HL-60 (cell line): ENCODE results near the gene SLC2A9.

Experiments
- POLR2AphosphoS5 ChIP-seq: IDR thresholded peaks from 2 replicates; pipeline ENCODE4 v1.6.1; 2012; ENCODE audit warnings: low read depth
- TF ChIP-seq, protein P1 (sequence below): IDR thresholded peaks from one replicate; pipeline ENCODE4 v1.5.1; 2011; ENCODE audit warnings: low read length, control low read depth, inconsistent platforms; ENCODE audit not compliant: insufficient read depth
- TF ChIP-seq, protein P2 (sequence below): IDR thresholded peaks from 2 replicates; pipeline ENCODE4 v1.6.1; 2012; ENCODE audit warnings: low read depth; ENCODE audit not compliant: insufficient replicate concordance

DNA sequence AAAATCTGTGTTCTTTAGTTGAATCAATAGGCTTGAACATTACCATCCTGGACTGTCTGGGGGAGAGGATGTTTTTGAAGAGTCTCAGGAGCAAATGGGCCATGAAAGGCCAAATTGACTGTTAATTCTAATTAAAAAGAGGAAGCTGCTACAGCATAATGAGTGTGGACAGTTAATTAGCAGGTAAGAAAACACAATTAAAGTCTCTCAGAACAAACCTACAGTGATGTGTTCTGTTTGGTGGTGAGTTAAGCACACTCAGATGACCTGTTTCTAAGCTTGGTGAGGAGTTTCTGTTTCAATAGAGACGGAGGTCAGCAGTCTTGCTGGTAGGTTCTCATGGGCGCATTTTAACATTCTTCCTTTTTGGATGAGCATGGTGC, 171.8 kb downstream of the SLC2A9 start:
- TF ChIP-seq, protein P1, sequence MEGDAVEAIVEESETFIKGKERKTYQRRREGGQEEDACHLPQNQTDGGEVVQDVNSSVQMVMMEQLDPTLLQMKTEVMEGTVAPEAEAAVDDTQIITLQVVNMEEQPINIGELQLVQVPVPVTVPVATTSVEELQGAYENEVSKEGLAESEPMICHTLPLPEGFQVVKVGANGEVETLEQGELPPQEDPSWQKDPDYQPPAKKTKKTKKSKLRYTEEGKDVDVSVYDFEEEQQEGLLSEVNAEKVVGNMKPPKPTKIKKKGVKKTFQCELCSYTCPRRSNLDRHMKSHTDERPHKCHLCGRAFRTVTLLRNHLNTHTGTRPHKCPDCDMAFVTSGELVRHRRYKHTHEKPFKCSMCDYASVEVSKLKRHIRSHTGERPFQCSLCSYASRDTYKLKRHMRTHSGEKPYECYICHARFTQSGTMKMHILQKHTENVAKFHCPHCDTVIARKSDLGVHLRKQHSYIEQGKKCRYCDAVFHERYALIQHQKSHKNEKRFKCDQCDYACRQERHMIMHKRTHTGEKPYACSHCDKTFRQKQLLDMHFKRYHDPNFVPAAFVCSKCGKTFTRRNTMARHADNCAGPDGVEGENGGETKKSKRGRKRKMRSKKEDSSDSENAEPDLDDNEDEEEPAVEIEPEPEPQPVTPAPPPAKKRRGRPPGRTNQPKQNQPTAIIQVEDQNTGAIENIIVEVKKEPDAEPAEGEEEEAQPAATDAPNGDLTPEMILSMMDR: no peak
- TF ChIP-seq, protein P2, sequence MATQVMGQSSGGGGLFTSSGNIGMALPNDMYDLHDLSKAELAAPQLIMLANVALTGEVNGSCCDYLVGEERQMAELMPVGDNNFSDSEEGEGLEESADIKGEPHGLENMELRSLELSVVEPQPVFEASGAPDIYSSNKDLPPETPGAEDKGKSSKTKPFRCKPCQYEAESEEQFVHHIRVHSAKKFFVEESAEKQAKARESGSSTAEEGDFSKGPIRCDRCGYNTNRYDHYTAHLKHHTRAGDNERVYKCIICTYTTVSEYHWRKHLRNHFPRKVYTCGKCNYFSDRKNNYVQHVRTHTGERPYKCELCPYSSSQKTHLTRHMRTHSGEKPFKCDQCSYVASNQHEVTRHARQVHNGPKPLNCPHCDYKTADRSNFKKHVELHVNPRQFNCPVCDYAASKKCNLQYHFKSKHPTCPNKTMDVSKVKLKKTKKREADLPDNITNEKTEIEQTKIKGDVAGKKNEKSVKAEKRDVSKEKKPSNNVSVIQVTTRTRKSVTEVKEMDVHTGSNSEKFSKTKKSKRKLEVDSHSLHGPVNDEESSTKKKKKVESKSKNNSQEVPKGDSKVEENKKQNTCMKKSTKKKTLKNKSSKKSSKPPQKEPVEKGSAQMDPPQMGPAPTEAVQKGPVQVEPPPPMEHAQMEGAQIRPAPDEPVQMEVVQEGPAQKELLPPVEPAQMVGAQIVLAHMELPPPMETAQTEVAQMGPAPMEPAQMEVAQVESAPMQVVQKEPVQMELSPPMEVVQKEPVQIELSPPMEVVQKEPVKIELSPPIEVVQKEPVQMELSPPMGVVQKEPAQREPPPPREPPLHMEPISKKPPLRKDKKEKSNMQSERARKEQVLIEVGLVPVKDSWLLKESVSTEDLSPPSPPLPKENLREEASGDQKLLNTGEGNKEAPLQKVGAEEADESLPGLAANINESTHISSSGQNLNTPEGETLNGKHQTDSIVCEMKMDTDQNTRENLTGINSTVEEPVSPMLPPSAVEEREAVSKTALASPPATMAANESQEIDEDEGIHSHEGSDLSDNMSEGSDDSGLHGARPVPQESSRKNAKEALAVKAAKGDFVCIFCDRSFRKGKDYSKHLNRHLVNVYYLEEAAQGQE: no peak
- no peak for TF ChIP-seq POLR2AphosphoS5
